Trophoblast cell (in vitro differentiated cells and primary cell): Measurements from ENCODE around the gene CNTNAP3.
"Not testable (repeated sequence)": the region's sequence is repeated elsewhere in the genome, so short reads cannot be mapped to it uniquely, and the experiment has no call there.

Experiments
- DNase-seq, 2 donors: peaks; one replicate each; pipeline ENCODE4 v3.0.0-alpha.2; 2016
- H2AFZ ChIP-seq: 2 replicates; pipeline ENCODE4 v1.6.1; 2013; ENCODE audit warnings: low read length, moderate library complexity, mild to moderate bottlenecking; ENCODE audit not compliant: insufficient read depth, poor library complexity
- H2AK5ac ChIP-seq: 2 replicates; pipeline ENCODE4 v1.6.1; 2013; ENCODE audit warnings: mild to moderate bottlenecking, low read length
- H2BK120ac ChIP-seq: 2 replicates; pipeline ENCODE4 v1.6.1; 2013; ENCODE audit warnings: low read length, mild to moderate bottlenecking, moderate library complexity; ENCODE audit not compliant: insufficient read depth, poor library complexity
- H2BK12ac ChIP-seq: 2 replicates; pipeline ENCODE4 v1.6.1; 2013; ENCODE audit warnings: mild to moderate bottlenecking, low read length, moderate library complexity
- H2BK5ac ChIP-seq: 2 replicates; pipeline ENCODE4 v1.6.1; 2013; ENCODE audit warnings: low read length, low read depth, moderate library complexity, mild to moderate bottlenecking; ENCODE audit not compliant: poor library complexity
- H3K14ac ChIP-seq: 2 replicates; pipeline ENCODE4 v1.6.1; 2013; ENCODE audit warnings: mild to moderate bottlenecking, low read length
- H3K18ac ChIP-seq: 2 replicates; pipeline ENCODE4 v1.6.1; 2013; ENCODE audit warnings: mild to moderate bottlenecking, low read length
- H3K23ac ChIP-seq: 2 replicates; pipeline ENCODE4 v1.6.1; 2013; ENCODE audit warnings: low read length
- H3K27ac ChIP-seq: 2 replicates; pipeline ENCODE4 v1.5.1; 2013; ENCODE audit warnings: low read depth, mild to moderate bottlenecking, inconsistent platforms, low read length, moderate library complexity
- H3K27me3 ChIP-seq: 2 replicates; pipeline ENCODE4 v1.6.1; 2013; ENCODE audit warnings: inconsistent platforms, mild to moderate bottlenecking, low read length, moderate library complexity; ENCODE audit not compliant: insufficient read depth
- H3K36me3 ChIP-seq, 2 experiments: 1 replicate in 1 of 2; 2 replicates in 1 of 2; pipeline ENCODE4 v1.6.1; 2013; ENCODE audit warnings: low read length in 2 of 2, mild to moderate bottlenecking in 2 of 2, moderate library complexity in 1 of 2; ENCODE audit not compliant: insufficient read depth in 2 of 2, control insufficient read depth in 1 of 2
- H3K4ac ChIP-seq: 2 replicates; pipeline ENCODE4 v1.6.1; 2013; ENCODE audit warnings: low read depth, mild to moderate bottlenecking, low read length, moderate library complexity
- H3K4me1 ChIP-seq, 2 experiments: 1 replicate in 1 of 2; 2 replicates in 1 of 2; pipeline ENCODE4 v1.6.1; 2013; ENCODE audit warnings: low read length in 2 of 2, mild to moderate bottlenecking in 2 of 2, moderate library complexity in 1 of 2; ENCODE audit not compliant: insufficient read depth in 2 of 2, control insufficient read depth in 1 of 2
- H3K4me2 ChIP-seq: 2 replicates; pipeline ENCODE4 v1.6.1; 2013; ENCODE audit warnings: inconsistent platforms, mild to moderate bottlenecking, low read length, moderate library complexity
- H3K4me3 ChIP-seq: 2 replicates; pipeline ENCODE4 v1.5.1; 2013; ENCODE audit warnings: mild to moderate bottlenecking, low read depth, low read length, inconsistent platforms
- H3K79me1 ChIP-seq: one replicate; pipeline ENCODE4 v1.6.1; 2013; ENCODE audit warnings: low read length
- H3K79me2 ChIP-seq: 2 replicates; pipeline ENCODE4 v1.6.1; 2013; ENCODE audit warnings: low read length, mild to moderate bottlenecking; ENCODE audit not compliant: control insufficient read depth, insufficient read depth, poor library complexity
- H3K9ac ChIP-seq: 2 replicates; pipeline ENCODE4 v1.6.1; 2013; ENCODE audit warnings: mild to moderate bottlenecking, low read length
- H3K9me3 ChIP-seq: 2 replicates; pipeline ENCODE4 v1.6.1; 2013; ENCODE audit warnings: low read depth, mild to moderate bottlenecking, control low read depth, inconsistent platforms, low read length; ENCODE audit not compliant: insufficient read depth
- H4K12ac ChIP-seq: 2 replicates; pipeline ENCODE4 v1.6.1; 2013; ENCODE audit warnings: low read depth, mild to moderate bottlenecking, low read length, moderate library complexity
- H4K8ac ChIP-seq: 2 replicates; pipeline ENCODE4 v1.6.1; 2013; ENCODE audit warnings: low read depth, mild to moderate bottlenecking, low read length, moderate library complexity
- H4K91ac ChIP-seq: one replicate; pipeline ENCODE4 v1.6.1; 2013; ENCODE audit warnings: low read depth, mild to moderate bottlenecking, low read length, moderate library complexity
- WGBS: extraction: QIAGEN DNeasy Blood & Tissue Kit; methylation state at CpG from one replicate; pipeline ENCODE4 v1.1.7; 2013; ENCODE audit warnings: missing lambda C conversion rate; ENCODE audit not compliant: insufficient read length, insufficient coverage; ENCODE audit errors: extremely low coverage; 5-methylcytosine and 5-hydroxymethylcytosine counted together

The CNTNAP3 gene

GRCh38 chr9:39198000-39198709 is 89.8 kb downstream of the CNTNAP3 start:
- H3K4me1 ChIP-seq, H3K4me2 ChIP-seq, H3K36me3 ChIP-seq, DNase-seq, H3K79me1 ChIP-seq, H3K27ac ChIP-seq, H3K14ac ChIP-seq, H3K9me3 ChIP-seq, H3K9ac ChIP-seq, H2BK120ac ChIP-seq, H3K18ac ChIP-seq, H4K91ac ChIP-seq, H4K8ac ChIP-seq, H2BK12ac ChIP-seq, H3K4me3 ChIP-seq, H3K23ac ChIP-seq, H2AFZ ChIP-seq, H3K4ac ChIP-seq, H3K27me3 ChIP-seq, H4K12ac ChIP-seq, H3K79me2 ChIP-seq, H2AK5ac ChIP-seq, H2BK5ac ChIP-seq: not testable (repeated sequence)
- no CpG with 5 or more reads among the region's 7 CpGs for WGBS

DNA sequence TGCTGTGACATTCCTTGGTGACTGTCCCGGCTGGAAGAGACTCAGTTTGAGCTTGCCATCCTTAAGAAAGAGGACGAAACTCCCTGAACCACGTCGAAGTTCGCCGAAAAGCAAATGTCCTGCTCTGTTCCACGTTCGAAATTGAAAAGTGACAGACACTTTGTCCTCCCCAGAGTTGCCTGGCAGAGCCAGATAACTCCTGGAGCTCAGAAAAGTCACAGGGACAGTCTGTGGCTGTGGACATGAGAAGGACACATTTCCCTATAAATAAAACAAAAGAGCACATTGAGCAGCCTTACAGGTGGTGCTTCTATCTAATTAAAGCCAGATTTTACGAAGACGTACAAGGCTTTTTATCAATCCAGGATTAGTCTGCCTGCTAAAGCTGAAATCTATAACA is 116.6 kb downstream of the CNTNAP3 start:
- H3K4ac ChIP-seq, H3K14ac ChIP-seq, H3K4me2 ChIP-seq, H3K27ac ChIP-seq, H3K36me3 ChIP-seq, H4K91ac ChIP-seq, DNase-seq, H2BK5ac ChIP-seq, H3K79me1 ChIP-seq, H3K79me2 ChIP-seq, H2BK120ac ChIP-seq, H3K4me3 ChIP-seq, H4K12ac ChIP-seq, H3K23ac ChIP-seq, H2AK5ac ChIP-seq, H2AFZ ChIP-seq, H3K18ac ChIP-seq, H3K27me3 ChIP-seq, H3K4me1 ChIP-seq, H4K8ac ChIP-seq, H3K9ac ChIP-seq, H2BK12ac ChIP-seq, H3K9me3 ChIP-seq: not testable (repeated sequence)
- WGBS: no CpG with 5 or more reads among the region's 10 CpGs

GRCh38 chr9:39157714-39158113 is 130.3 kb downstream of the CNTNAP3 start:
- not testable (repeated sequence) for H3K4me3 ChIP-seq, H3K27ac ChIP-seq, H3K79me2 ChIP-seq, H3K4me2 ChIP-seq, H3K9ac ChIP-seq, H3K9me3 ChIP-seq, H3K23ac ChIP-seq, H3K27me3 ChIP-seq, H3K4me1 ChIP-seq, H2BK12ac ChIP-seq, H2BK120ac ChIP-seq, H3K18ac ChIP-seq, H3K79me1 ChIP-seq, H4K12ac ChIP-seq, H4K8ac ChIP-seq, DNase-seq, H4K91ac ChIP-seq, H3K14ac ChIP-seq, H2BK5ac ChIP-seq, H2AK5ac ChIP-seq, H3K4ac ChIP-seq, H3K36me3 ChIP-seq, H2AFZ ChIP-seq
- WGBS: no CpG with 5 or more reads among the region's 3 CpGs

GRCh38 chr9:39132826-39133552 is 155.0 kb downstream of the CNTNAP3 start:
- H3K4ac ChIP-seq, H3K9ac ChIP-seq, H3K27me3 ChIP-seq, H2AFZ ChIP-seq, H4K12ac ChIP-seq, H3K4me2 ChIP-seq, H2BK120ac ChIP-seq, H3K9me3 ChIP-seq, H3K79me2 ChIP-seq, H2AK5ac ChIP-seq, H3K14ac ChIP-seq, H3K4me3 ChIP-seq, H3K18ac ChIP-seq, H4K8ac ChIP-seq, H4K91ac ChIP-seq, H3K36me3 ChIP-seq, H2BK5ac ChIP-seq, H3K79me1 ChIP-seq, H3K4me1 ChIP-seq, H3K23ac ChIP-seq, H2BK12ac ChIP-seq, H3K27ac ChIP-seq: not testable (repeated sequence)
- DNase-seq: peak in 1 of 2 donors; percentile 23
- WGBS: no CpG with 5 or more reads among the region's 51 CpGs
